PC-9 (cell line): ENCODE measurements around the gene TRIM64C. TPM values are rescaled to one million over a fixed set of nuclear protein-coding genes. Genes with fewer than 3 reads are reported as not detected.

Experiments
- total RNA-seq: library from RNA; stranded (reverse); gene quantifications from 2 replicates; pipeline ENCODE4 v1.2.3, GENCODE V29; 2021

TRIM64C gene
- total RNA-seq, 1 experiment from 2014 or later = not detected

Other genes starting within 250 kb of the TRIM64C start
- not detected in 2 replicates for gene TRIM51G, start 75.2 kb downstream of the TRIM64C start, total RNA-seq
- gene TRIM49B, start 30.3 kb downstream of the TRIM64C start, total RNA-seq = not detected in 2 replicates
- not detected in 2 replicates for gene FOLH1, start 149.5 kb upstream of the TRIM64C start, total RNA-seq